IMR-90 (cell line): ENCODE data around the gene UCHL5.

Experiments
- BHLHE40 ChIP-seq: fragments of 150-350 bp; IDR thresholded peaks from 2 replicates; pipeline ENCODE4 v1.6.1; 2016; ENCODE audit warnings: mild to moderate bottlenecking, low read depth, low read length
- CEBPB ChIP-seq: IDR thresholded peaks from 2 replicates; pipeline ENCODE4 v1.6.1; 2012; ENCODE audit warnings: low read depth, low read length, improper control_type of control experiment
- FOS ChIP-seq: fragments of 150-350 bp; IDR thresholded peaks from 2 replicates; pipeline ENCODE4 v1.6.1; 2016; ENCODE audit warnings: low read depth, low read length
- POLR2A ChIP-seq: IDR thresholded peaks from 2 replicates; pipeline ENCODE4 v1.6.1; 2012; ENCODE audit warnings: mild to moderate bottlenecking, low read depth, low read length
- RAD21 ChIP-seq: IDR thresholded peaks from 2 replicates; pipeline ENCODE4 v1.6.1; 2012; ENCODE audit warnings: low read length, improper control_type of control experiment
- RFX5 ChIP-seq: IDR thresholded peaks from 2 replicates; pipeline ENCODE4 v1.8.0; 2012; ENCODE audit warnings: low read depth, mild to moderate bottlenecking, low read length, moderate library complexity
- TF ChIP-seq, protein P1 (sequence below): conservative IDR thresholded peaks from 2 replicates; pipeline ENCODE4 v1.5.1; 2012; ENCODE audit warnings: mild to moderate bottlenecking, low read depth, low read length, improper control_type of control experiment

DNA sequence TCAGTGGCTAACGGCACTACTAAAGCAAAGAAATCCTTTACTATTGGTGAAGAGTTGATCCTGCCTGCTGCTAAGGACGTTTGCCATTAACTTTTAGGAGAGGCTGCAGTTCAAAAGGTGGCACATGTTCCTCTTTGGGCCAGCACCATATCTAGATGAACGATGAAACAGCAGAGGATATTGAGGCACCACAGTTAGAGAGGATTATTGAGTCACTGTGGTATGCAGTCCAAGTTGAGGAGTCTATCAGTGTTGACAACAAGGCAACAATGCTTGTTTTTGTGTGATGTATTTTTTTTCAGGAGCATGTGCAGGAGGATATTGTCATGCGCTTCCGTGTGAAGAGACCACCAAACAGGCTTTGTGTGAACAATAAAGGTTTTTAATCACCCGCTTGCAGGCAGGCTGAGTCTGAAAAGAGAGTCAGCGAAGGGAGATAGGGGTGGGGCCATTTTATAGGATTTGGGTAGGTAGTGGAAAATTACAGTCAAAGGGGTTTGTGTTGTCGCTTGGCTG lies 80.9 kb downstream of the UCHL5 start:
- TF ChIP-seq POLR2A (no peak), RAD21 (no peak), FOS (no peak), RFX5 (no peak), CEBPB (no peak), BHLHE40 (no peak)
- TF ChIP-seq, protein P1, sequence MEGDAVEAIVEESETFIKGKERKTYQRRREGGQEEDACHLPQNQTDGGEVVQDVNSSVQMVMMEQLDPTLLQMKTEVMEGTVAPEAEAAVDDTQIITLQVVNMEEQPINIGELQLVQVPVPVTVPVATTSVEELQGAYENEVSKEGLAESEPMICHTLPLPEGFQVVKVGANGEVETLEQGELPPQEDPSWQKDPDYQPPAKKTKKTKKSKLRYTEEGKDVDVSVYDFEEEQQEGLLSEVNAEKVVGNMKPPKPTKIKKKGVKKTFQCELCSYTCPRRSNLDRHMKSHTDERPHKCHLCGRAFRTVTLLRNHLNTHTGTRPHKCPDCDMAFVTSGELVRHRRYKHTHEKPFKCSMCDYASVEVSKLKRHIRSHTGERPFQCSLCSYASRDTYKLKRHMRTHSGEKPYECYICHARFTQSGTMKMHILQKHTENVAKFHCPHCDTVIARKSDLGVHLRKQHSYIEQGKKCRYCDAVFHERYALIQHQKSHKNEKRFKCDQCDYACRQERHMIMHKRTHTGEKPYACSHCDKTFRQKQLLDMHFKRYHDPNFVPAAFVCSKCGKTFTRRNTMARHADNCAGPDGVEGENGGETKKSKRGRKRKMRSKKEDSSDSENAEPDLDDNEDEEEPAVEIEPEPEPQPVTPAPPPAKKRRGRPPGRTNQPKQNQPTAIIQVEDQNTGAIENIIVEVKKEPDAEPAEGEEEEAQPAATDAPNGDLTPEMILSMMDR, result no peak
